Chondrocyte (in vitro differentiated cells): Measurements from ENCODE around the gene ECE1. TPM values are rescaled to one million over a fixed set of nuclear protein-coding genes. Genes with fewer than 3 reads are reported as not detected.
"Not testable (repeated sequence)": the region's sequence is repeated elsewhere in the genome, so short reads cannot be mapped to it uniquely, and the experiment has no call there.

ENCODE experiments used
- DNase-seq: peaks from one replicate; pipeline ENCODE4 v3.0.0; 2021; ENCODE audit warnings: mixed read lengths, low spot score
- H3K27ac Mint-ChIP-seq: one replicate; pipeline ENCODE4 v1.8.0; 2021; ENCODE audit warnings: mild to moderate bottlenecking, moderate library complexity, mixed read lengths; ENCODE audit not compliant: unreplicated experiment
- H3K27me3 Mint-ChIP-seq: 2 replicates; pipeline ENCODE4 v1.8.0; 2021; ENCODE audit warnings: low read depth, mixed read lengths
- H3K36me3 Mint-ChIP-seq: 2 replicates; pipeline ENCODE4 v1.8.0; 2021; ENCODE audit warnings: low read depth, mixed read lengths
- H3K4me1 Mint-ChIP-seq: 2 replicates; pipeline ENCODE4 v1.8.0; 2021; ENCODE audit warnings: low read depth, mild to moderate bottlenecking, mixed read lengths
- H3K4me3 Mint-ChIP-seq: one replicate; pipeline ENCODE4 v1.8.0; 2021; ENCODE audit warnings: mild to moderate bottlenecking, moderate library complexity, mixed read lengths; ENCODE audit not compliant: unreplicated experiment
- H3K9me3 Mint-ChIP-seq: 2 replicates; pipeline ENCODE4 v1.8.0; 2021; ENCODE audit warnings: low read depth, mixed read lengths
- CTCF ChIP-seq: fragments of 200-600 bp; sonication (generic); IDR thresholded peaks from 2 replicates; pipeline ENCODE4 v1.5.0; 2021; ENCODE audit warnings: antibody characterized with exemption, mild to moderate bottlenecking, moderate library complexity
- total RNA-seq: library from RNA; stranded (reverse); gene quantifications from 3 replicates; pipeline ENCODE4 v1.2.1, GENCODE V29; 2021

Gene ECE1
- total RNA-seq, 1 donor from 2014 or later, result 98.5 TPM

- TF ChIP-seq CTCF, result no peak
- Mint-ChIP-seq H3K27ac (no peak overlapping the region), H3K36me3 (no peaks in the 10 kb centered on the region), H3K9me3 (no peaks in the 10 kb centered on the region), H3K4me1 (no peaks in the 10 kb centered on the region), H3K4me3 (no peak overlapping the region), H3K27me3 (no peaks in the 10 kb centered on the region)
- DNase-seq, result no peak
Measured at GRCh38 chr1:21200767-21201166, 89.5 kb downstream of the ECE1 start.

- H3K36me3 Mint-ChIP-seq, result no peaks in the 10 kb centered on the region
- no peak overlapping the region for H3K4me3 Mint-ChIP-seq
- H3K27ac Mint-ChIP-seq, result no peak overlapping the region
- no peak for DNase-seq
- peaks cover 6% of the 10 kb centered on the region for H3K4me1 Mint-ChIP-seq
- TF ChIP-seq CTCF, result no peak
- no peaks in the 10 kb centered on the region for H3K9me3 Mint-ChIP-seq
- no peaks in the 10 kb centered on the region for H3K27me3 Mint-ChIP-seq
Measured at GRCh38 chr1:21198929-21199328, 91.3 kb downstream of the ECE1 start.

- H3K27ac Mint-ChIP-seq, result no peak overlapping the region
- H3K27me3 Mint-ChIP-seq, result peaks cover 2% of the 10 kb centered on the region
- H3K36me3 Mint-ChIP-seq, result no peaks in the 10 kb centered on the region
- no peak for DNase-seq
- H3K9me3 Mint-ChIP-seq, result no peaks in the 10 kb centered on the region
- TF ChIP-seq CTCF, result no peak
- peaks cover 12% of the 10 kb centered on the region for H3K4me1 Mint-ChIP-seq
- no peak overlapping the region for H3K4me3 Mint-ChIP-seq
Measured at GRCh38 chr1:21192871-21193270, 97.4 kb downstream of the ECE1 start.

GRCh38 chr1:21192284-21192683, 98.0 kb downstream of the ECE1 start:
- Mint-ChIP-seq H3K4me1 (peaks cover 12% of the 10 kb centered on the region), H3K36me3 (no peaks in the 10 kb centered on the region), H3K27ac (no peak overlapping the region), H3K9me3 (no peaks in the 10 kb centered on the region), H3K27me3 (peaks cover 2% of the 10 kb centered on the region), H3K4me3 (no peak overlapping the region)
- no peak for DNase-seq
- TF ChIP-seq CTCF, result no peak

GRCh38 chr1:21190771-21191170, 99.5 kb downstream of the ECE1 start:
- not testable (repeated sequence) for H3K27me3 Mint-ChIP-seq, H3K27ac Mint-ChIP-seq, H3K36me3 Mint-ChIP-seq, DNase-seq, H3K9me3 Mint-ChIP-seq, H3K4me3 Mint-ChIP-seq
- H3K4me1 Mint-ChIP-seq, result peaks cover 12% of the 10 kb centered on the region

- Mint-ChIP-seq H3K9me3 (no peaks in the 10 kb centered on the region), H3K4me3 (no peak overlapping the region), H3K36me3 (no peaks in the 10 kb centered on the region), H3K4me1 (peaks cover 8% of the 10 kb centered on the region), H3K27ac (no peak overlapping the region), H3K27me3 (peaks cover 2% of the 10 kb centered on the region)
- no peak for TF ChIP-seq CTCF
- DNase-seq, result no peak
Measured at GRCh38 chr1:21189906-21190500, 100.3 kb downstream of the ECE1 start.
